Endometrium (tissue), 2 donors: ENCODE results near the gene JAKMIP1.

Experiments used
- FAIRE-seq: peaks from 2 replicates; lab custom pipeline; 2012; peaks lifted over from hg19 to GRCh38; lab: Jason Lieb, UNC
- donor health status: control.
- donor health status: control.

JAKMIP1 gene

DNA sequence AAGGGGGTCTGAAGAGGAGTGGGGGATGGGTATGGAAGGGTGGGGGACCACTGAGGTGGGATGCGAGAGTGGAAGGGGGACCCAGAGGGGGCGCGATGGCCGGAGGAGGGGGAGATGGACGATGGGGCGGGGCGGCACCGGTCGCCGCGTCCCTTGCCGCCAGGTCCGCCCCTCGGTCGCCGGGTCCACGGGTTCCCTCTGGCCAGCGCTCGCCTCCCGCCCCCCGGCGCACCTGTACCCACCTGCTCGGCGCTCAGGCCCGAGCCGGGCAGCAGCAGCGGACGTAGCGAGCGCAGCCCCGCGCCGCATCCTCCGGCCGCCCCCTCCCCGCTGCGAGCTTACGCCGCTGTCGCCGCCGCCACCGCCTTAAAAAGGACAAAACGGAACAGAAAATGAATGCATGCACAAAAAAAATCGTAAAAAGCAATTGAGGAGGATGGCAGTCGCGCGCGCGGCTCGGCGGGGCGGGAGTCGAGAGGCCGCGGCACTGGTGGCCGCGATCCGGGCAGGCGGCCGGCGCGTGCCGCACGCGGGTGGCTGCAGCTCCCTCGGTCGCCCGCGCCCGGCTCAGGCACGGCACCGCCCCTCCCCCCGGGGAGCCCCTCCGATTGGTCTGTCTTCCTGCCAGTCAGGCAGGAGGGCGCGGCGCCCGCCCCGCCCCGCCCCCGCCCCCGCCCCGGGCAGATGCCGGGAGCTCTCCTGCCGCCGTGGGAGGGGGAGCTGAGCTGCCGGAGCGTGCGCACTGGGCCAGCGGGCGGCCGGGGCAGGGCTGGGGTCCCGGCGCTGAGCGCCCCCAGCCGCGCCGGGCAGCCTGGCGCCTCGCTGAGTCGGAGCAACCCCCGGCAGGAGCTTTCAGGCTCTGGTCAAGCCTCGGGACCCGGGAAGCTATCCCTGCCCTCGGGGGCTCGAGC, at the start of gene JAKMIP1:
Gene JAKMIP1 (minus strand): TSS at position 539 of the 911 bp plus-strand sequence. CDS start 87,699 bp downstream, outside the sequence.
- no peak for FAIRE-seq

GRCh38 chr4:6248394-6248793, 48.0 kb upstream of the JAKMIP1 start:
- no peak for FAIRE-seq

- no peak for FAIRE-seq
These were observed 45.9 kb upstream of the JAKMIP1 start for GRCh38 chr4:6246170-6246634.

GRCh38 chr4:6245246-6246169, 45.2 kb upstream of the JAKMIP1 start:
- no peak for FAIRE-seq

DNA sequence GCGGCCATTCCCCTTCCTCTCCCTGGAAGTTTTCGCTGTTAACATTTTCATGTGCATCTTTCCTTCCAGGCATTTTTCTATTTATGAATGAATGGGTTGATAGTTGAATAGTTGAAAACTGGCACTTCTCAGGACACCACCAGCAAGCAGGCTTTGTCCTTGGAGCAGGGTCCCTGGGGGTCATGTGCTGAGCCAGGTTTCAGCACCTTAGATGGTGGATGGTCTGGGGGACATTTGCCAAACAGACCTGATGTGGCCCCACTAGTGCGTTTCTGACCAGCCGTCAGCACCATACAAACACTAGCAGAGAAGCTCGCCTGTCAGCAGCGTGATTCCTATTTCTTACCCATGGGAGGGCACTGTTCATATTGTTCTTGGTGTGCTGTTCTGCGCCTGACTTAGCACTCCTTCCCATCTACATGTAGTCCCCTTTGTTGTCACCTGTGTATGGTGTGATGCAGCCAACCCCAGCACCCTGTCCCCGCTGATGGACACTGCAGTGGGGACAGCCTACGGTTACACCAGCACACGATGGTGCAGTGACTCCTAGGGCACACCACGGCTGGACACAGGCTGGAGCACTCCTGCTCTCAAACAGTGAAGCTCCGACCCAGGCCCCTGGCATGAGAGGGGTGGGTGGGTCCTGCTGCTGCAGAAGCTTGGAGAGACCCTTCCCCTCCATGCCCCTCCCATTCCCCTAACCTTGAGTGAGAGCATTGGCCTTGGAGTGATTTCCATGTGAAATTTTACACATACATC, 42.1 kb upstream of the JAKMIP1 start:
- FAIRE-seq: no peak

- no peak for FAIRE-seq
These were observed 40.9 kb upstream of the JAKMIP1 start for GRCh38 chr4:6241062-6241845.

GRCh38 chr4:6239968-6240367, 39.6 kb upstream of the JAKMIP1 start:
- no peak for FAIRE-seq

GRCh38 chr4:6239486-6239885, 39.1 kb upstream of the JAKMIP1 start:
- FAIRE-seq: no peak

DNA sequence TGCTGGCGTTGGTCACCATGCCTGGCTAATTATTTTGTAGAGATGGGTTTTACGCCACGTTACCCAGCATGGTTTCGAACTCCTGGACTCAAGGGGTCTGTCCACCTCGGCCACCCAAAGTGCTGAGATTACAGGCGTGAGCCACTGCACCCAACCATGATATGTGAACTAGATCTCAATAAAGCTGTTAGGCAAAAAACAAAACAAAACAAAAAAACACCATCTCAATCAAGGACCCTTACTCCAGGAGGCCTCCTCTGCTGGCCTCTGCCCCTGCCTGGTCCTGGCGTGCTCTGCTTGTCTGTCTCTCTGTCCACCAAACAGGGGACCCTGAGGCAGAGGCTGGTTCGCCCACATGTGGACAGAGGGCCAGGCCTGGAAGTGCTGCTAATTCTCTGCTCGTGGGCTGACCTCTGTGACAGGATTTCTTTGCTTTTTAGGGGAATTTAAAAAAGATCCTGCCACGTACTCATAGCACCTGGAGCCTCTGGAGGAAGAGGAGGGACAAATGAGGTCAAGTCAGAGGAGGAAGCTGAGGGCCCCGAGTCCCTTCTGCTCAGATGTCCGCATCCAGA, 36.6 kb upstream of the JAKMIP1 start:
- no peak for FAIRE-seq

DNA sequence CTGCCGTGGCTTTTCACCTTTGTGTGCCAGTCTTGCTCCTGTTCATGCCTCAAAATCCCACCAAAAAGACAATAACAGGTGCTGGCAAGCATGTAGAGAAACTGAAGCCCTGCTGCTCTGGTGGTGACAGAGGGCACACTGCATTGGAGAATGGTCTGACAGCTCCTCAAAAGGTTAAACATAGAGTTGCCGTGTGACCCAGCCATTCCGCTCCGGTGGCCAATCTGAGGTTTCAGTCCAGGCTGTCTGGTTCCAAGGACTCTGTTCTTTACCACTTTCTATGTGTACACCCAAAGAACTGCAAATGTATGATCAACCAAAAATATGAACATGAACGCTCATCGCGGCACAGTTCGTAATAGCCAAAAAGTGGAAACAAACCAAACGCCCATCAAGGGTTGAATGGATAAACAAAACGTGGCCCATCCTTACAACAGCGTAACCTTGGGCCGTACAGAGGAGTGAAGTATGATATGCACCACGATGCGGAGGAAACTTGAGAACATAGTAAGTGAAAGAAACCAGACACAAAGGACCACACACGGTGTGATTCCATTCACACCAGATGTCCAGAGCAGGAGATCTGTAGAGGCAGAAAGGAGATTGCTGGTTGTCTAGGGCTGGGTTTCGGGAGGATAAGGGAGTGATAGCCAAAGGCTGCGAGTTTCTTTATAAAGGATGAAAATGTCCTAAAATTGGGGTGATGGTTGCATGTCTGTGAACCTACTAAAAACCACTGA, 35.7 kb upstream of the JAKMIP1 start:
- peak; percentile 96 for FAIRE-seq

GRCh38 chr4:6235012-6235411, 34.7 kb upstream of the JAKMIP1 start:
- no peak for FAIRE-seq

- no peak for FAIRE-seq
These were observed 33.6 kb upstream of the JAKMIP1 start for GRCh38 chr4:6233929-6234328.

DNA sequence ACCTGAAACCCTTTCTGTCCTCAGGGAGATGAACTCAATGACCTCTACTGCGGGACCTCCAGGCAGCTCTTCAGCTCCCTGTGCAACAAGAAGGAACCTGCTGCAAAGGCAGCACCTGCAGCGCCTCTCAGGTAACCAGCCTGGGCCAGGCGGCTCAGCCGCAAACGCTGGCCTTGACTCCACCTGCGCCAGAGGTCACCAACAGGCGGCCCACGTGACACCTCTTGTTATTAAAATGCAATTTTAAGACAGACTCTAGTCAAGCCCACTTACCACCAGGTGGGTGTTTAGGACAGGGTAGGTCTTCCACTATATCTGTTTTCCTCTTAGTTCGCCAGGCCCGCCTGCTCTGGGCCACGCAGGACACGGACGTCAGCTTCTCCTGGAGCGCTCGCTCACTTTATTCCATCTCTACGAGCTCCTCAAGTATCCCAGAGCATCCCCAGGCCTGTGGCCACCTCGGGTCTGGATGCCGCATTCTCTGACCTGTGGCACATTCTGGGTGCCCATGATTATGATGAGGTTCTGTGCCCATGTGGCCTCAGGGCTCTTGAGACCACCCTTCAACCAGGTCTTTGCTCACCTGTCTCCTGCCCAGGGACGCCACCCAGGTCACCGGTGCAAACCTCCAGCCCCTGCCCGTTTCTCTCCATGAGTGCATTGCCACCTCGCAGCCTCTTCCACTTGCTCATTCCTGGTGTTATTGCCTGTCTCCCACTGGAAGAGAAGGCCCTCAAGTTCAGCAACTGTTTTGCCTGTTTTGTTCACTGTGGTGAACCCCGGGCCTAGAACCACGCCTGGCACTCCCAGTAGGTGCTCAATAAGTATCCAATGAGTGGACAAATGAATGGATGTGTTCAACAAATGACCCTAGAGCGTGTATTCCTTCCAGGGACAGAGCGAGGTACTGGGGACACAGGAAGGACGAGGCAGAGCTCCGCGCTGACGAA, 32.8 kb upstream of the JAKMIP1 start:
- FAIRE-seq: no peak

DNA sequence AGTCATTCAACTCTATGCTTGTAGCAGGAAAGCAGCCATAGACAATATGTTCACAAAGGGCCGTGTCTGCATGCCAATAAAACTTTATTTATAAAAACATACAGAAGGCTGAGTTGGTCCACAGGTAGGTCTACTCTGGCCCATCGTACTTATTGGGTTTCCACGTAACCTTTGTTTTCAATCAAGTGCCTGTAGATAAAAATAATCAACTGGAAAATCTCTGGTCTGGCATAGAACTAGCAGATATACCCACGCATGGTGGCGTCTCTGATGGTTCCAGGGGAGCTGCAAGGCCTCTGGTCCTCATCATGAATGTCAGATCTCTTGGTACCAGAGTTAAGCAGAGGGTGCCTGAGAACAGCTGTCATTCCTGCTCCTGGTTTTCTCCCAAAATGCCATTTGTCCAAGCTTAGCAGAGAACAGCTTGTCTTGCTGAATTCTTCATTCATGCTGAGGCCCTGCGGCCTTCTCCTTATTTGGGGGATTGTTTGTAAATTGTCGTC, 31.4 kb upstream of the JAKMIP1 start:
- FAIRE-seq: no peak

- FAIRE-seq: no peak
These were observed 30.7 kb upstream of the JAKMIP1 start for GRCh38 chr4:6230827-6231662.

DNA sequence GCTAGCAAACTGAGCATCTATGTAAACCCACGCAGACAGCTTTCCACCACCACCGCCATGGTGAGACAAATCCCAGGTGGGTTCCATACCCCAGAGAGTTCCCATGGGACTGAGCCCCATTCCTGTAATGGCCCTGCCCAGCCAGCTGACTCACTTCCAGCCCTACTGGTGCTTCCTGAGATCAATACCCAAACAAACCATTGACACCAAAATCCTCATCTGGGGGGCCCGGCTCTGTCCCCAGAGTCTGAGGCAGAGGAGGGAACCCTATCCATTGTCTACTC, 30.1 kb upstream of the JAKMIP1 start:
- no peak for FAIRE-seq

DNA sequence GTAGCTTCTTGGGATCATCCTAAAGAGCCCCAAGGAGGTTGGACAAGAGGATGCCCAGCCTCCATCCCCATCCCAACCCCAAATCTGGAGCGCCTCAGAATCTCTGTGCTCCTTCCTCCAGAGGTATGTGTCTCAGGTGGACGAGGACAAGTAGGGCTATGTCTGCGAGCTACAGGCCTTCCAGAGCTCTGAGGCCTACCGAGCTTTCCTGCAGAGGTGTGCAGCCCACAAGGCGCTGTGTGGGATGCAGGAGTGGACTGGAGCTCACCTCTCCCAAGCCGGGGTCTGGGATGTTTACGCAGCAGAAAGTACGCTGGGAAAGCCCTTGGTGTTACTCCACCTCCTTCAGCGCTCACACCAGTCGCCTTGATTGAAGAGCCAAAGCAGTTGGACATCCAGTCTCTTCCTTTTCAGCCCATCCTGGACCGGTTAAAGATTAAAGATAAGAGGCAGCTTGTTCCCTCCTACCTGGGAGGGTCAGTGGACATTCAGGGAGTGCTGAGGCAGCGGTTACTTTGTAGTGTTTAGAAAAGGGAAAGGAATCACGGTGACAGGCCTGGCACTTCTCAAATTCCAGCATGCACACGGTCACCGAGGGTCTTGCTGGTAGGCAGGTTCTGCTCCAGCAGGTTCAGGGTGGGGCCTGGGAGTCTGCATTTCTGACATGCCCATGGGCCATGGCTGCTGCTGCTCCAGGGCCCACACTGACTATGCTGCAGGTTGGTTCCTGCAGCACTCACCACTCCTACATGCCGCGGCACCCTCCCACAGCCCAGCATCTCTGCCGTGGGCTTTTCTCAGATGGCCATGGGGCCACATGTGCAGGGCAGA, 29.5 kb upstream of the JAKMIP1 start:
- FAIRE-seq: no peak
